GM19468 (cell line): ENCODE measurements around the gene LSM12.

Source experiments
- ATAC-seq: cut with Tn5 transposase; IDR thresholded peaks from one replicate; pipeline ENCODE4 v1.9.1; 2021; ENCODE audit warnings: mild to moderate bottlenecking, moderate library complexity, moderate number of reproducible peaks; ENCODE audit not compliant: unreplicated experiment; ENCODE audit errors: extremely low read depth

The LSM12 gene

DNA sequence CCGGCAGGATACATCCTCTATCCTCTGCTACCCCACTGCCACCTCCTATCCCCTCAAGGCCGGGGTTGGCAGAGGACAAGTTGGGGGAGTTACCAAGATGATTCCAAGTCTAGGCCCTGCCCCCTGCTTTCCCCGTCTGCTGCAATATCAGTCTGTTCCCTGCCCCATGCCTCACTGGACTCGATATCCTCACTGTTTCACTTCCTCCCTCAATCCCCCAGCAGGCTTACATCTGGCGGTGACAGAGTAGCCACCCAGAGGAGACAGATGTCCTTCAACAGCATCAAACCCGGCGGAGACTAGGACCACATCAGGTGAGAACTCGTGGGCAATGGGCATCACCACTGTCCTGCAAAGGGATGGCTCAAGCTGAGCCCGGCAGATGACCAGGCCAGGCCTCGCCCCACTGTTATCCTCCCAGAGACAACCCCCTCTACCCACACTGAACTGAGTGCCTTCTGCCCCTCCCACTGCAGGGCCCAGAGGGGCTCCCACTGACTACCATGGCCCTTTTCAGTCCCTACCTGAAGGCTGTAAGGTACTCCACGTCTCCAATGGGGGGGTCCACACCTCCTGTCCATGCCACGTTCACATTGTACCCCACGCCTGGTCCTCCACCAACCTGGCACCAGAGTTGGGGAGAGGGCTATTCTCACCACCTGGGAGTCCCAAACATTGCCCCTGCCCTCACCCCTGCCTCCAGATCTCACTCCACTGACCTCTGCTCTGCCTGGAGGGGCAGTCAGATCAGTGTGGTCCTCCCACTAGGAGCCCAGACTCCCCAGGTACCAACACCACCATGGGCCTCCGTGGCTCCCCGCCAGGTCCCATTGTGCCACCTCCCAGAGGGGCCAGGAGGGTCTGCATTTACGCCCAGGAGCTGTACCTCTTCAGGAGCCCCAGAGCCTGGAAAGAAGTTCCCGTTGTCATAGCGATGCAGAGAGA lies 13.7 kb upstream of the LSM12 start:
- ATAC-seq, result no peak

DNA sequence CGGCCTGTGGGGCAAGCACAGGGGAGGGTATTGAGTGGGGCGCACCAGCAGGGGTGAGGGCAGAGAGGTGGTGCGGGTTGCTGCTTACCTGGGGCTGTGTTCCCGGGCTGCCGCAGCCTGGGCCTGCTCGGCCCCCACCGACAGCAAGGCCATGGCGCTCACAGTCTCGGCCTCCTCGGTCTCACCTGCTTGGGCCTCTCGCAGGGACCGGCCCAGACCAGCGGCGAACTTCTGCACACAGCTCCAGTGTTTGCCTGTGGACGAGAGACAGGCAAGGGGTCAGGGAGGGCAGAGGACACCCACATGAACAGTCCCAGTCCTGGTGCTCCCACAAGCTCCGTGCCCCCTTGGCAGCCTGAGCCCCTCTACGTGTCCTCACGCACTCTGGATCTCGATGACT lies 11.9 kb upstream of the LSM12 start:
- no peak for ATAC-seq

DNA sequence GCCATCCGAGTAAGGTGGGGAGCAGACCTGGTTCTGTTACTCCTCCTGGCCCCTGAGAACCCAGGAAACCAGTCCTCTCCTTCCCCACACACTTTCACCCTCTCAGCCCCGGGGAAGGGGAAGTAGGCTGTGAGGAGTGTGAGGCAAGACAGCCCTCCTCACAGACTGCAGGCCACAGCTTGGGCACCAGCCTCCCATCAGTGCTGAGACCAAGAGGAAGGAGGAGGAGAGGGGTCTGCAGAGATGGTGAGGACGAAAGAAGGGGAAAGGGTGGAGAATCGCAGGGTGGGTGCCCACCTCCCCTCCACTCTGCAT lies 11.1 kb upstream of the LSM12 start:
- no peak for ATAC-seq

DNA sequence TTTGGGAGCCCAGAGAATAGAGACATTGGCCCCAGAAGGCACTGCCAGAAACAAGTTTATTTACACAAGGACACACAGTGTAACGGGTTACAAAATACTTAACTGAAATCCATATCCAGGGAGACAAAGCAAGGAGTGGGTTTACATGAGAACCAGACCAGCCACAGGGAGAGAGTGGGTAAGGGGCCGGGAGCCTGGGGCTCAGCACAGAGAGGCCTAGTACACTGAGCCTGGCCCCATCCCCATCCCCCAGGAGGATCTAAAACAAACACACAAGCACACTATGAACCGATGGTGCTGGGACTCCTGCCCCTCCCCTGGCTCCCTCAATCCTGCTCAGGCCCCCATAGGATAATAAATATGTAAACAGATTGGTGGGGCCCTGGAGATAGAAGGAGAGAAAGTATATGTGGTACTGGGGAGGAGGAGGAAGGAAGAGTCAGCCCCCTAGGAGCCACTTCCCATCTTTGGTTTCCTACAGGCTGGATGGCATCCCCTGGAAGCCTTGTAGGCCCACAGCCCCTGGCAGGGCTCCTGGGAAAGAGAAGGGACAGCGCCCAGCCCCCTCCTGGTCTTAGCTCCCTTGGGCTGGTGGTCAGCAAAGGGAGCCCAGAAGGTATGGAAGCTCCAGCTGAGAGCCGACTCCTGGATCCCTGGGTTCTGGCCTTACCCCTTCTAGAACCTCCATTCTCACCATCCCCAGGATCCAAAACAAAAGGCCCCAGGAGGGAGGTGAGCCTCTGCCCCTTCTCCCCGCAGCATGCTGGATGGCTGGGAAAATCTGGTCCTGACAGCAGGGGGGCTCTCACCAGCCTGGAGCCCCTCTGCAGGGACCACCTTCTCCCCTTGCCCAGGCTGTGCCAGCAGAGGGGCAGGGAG lies 10.5 kb upstream of the LSM12 start:
- no peak for ATAC-seq

DNA sequence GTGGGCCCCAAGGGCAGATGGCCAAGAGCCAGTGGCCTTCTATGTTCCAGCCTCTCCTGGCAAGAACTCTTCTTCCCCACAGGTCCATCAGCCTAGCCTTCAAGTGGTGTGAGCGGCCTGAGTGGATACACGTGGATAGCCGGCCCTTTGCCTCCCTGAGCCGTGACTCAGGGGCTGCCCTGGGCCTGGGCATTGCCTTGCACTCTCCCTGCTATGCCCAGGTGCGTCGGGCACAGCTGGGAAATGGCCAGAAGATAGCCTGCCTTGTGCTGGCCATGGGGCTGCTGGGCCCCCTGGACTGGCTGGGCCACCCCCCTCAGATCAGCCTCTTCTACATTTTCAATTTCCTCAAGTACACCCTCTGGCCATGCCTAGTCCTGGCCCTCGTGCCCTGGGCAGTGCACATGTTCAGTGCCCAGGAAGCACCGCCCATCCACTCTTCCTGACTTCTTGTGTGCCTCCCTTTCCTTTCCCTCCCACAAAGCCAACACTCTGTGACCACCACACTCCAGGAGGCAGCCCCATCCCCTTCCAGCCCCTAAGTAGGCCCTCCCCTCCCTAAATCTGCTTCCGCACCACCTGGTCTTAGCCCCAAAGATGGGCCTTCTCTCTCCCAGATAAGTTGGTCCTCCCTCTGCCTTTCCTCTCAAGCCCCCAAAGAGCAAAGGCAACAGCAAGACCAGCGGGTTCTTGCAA lies 9.3 kb upstream of the LSM12 start:
- ATAC-seq, result no peak

DNA sequence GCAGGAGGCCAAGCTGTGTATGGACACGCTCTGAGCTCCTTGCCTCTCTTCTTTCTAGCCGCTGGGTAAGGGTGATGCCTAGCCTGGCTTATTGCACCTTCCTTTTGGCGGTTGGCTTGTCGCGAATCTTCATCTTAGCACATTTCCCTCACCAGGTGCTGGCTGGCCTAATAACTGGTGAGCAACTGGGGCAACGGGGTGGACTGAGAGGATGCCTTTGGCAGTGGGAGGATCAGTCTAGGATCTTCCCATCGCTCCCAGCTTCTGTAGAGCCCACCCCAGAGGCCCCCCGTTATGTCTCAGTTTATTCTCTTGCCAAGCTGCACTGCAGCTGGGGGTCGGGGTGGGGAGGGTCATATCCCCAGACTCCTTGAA lies 8.4 kb upstream of the LSM12 start:
- no peak for ATAC-seq

DNA sequence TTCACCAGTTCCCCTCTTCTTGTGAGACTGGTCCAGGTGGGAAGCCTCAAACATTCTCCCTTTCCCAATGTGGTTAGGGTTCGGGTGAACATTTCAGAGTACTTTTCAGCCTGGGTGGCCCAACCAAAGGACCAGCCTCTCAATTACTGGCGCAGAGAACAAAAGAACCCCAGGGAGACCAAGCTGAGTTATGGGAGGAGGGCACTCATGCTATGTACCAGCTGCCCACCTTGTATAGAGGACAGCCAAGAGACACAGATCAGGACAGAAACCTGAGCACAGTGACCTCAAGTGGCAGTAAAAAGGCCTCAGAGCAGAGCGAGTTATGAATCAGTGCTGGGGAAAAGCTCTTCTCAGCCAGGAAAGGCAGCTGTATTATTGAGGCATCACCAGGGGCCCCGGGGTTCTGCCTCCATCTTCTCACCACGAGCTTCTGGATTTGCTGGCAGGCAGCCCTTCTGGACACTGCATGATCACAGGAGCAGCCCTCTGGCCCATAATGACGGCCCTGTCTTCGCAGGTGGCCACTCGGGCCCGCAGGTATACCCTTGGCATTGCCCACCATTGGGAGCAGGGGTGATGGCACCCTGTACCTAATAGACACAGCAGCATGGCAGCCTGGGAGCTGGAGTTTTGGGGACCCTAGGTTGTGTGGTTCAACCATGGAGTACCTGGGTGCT lies 7.9 kb upstream of the LSM12 start:
- no peak for ATAC-seq

DNA sequence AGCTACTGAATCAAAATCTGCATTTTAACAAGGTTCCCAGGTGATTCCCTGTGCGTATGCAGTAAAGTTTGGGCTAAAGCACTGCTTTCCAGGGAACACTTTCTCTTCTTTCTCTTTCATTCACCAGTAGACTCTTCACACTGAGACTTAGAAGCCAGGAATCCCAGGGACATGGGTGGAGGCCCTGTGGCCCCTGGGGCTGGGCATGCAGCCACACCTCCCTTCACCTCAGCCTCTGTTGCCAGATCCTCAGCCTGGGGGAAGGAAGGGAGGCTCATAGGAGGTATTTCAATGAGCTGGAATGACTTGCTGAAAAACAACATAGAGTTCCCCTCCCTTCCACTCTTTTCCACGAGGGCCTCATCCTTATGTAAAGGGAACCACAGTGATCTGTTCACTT lies 5.3 kb upstream of the LSM12 start:
- ATAC-seq, result no peak

DNA sequence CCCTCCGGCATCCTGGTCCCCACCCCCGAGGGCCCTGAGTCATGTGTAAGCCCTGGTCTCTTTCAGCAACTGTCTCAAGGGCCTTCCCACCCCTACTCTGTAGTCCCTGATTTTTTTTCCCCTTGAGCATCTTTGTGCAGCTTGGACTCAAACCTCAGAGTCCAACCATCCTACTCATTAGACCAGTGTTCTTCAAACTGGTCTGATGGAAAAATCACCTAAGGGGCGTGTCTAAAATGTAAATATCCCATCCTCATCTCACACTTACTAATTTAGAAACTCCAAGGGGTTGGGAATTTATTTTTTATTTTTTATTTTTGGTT lies 4.7 kb upstream of the LSM12 start:
- no peak for ATAC-seq

DNA sequence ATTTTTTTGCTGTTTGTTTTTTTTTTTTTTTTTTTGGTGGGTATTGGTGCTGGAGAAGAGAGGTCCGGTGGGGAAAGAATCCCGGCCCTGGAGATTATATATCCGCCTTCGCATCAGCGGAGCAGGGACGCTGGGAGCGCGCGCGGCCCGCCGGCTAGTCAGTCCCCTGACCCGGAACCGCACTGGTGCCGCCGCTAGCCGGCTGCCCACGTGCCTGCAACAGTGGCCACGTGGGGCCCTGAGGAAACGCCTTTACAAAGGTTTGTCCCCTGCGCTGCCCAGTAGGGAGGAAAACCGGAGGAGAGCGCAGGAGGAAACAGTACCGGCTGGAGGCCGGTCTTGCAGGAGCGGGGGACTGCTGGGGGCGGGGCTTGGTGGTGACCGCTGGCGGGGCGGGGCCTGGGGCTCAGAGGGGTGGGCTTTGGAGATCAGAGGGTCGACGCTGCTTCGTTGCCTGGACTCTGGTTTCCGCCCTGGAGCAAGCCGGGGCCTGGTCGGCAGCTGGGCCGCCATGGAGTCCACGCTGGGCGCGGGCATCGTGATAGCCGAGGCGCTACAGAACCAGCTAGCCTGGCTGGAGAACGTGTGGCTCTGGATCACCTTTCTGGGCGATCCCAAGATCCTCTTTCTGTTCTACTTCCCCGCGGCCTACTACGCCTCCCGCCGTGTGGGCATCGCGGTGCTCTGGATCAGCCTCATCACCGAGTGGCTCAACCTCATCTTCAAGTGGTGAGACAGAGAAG lies 4.2 kb upstream of the LSM12 start, which contains the start of gene G6PC3:
G6PC3 (plus strand) TSS at position 281 of the 743 bp plus-strand sequence; CDS start at position 512, 231 bp downstream.
- peak; percentile 36 for ATAC-seq

DNA sequence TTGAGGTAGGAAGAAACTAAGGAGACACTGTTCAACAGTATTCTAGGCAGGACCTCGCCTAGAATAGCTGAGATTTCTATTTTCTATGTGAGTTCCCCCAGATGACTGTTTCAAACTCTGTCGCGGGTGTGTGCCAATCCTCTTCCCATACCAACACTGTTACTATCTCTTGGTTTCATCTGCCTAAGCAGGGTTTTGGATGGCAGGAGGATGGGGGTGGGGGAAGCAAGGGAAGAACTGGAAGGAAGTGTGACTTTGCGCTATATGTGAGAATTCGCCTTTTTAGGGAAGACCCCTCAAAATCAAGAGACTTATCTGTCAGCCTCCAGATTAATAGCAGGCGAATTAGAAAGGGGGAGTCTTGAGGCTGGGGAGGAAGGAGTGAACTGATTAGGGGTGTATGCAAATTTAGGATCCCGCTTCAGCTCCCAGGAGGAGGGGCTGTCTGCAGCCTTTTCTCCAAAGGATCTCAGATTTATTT lies 3.5 kb upstream of the LSM12 start:
- no peak for ATAC-seq

DNA sequence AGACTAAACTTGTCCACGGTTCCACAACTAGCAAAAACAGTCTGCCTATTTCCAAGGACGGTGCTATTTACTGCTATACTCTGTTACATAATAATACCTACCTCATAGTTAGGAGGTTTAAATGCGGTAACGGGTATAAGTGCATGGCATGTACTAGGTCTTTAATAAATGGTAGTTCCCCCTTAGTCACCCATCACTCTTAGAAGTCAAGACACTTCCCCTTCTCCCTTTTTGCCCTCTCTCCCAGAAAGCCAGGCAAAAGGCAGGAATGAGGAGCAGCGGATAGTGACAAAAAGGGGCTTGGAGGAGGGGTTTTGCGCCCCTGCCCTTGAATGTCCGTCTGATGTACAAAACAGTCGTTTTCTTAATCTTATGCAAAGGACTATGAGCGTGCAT lies 1.1 kb upstream of the LSM12 start:
- ATAC-seq, result no peak

DNA sequence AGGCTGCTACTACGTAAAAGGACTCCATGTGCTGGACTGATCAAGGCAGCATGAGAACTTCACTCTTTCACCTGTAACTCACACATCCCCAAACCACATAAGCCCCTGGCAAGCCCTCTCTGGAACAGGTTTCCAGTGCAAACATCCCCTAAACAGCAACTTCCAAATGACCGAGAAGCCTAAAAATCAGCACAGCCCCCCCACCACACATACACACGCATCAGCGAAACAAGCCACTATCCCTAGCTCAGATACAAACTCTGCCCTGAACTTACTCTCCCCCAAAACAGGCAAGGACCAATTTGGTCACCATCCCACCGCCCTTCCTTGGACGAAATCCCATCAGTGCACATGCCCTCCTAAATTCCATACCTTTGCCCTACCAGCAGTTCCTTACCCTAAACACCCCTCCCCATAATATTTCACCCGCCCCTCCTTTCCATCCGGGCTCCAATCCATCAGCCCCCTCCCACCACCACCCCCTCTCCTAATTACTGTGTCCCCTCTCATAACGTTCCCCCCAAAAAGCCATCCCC lies 735 bp downstream of the LSM12 start:
- no peak for ATAC-seq

DNA sequence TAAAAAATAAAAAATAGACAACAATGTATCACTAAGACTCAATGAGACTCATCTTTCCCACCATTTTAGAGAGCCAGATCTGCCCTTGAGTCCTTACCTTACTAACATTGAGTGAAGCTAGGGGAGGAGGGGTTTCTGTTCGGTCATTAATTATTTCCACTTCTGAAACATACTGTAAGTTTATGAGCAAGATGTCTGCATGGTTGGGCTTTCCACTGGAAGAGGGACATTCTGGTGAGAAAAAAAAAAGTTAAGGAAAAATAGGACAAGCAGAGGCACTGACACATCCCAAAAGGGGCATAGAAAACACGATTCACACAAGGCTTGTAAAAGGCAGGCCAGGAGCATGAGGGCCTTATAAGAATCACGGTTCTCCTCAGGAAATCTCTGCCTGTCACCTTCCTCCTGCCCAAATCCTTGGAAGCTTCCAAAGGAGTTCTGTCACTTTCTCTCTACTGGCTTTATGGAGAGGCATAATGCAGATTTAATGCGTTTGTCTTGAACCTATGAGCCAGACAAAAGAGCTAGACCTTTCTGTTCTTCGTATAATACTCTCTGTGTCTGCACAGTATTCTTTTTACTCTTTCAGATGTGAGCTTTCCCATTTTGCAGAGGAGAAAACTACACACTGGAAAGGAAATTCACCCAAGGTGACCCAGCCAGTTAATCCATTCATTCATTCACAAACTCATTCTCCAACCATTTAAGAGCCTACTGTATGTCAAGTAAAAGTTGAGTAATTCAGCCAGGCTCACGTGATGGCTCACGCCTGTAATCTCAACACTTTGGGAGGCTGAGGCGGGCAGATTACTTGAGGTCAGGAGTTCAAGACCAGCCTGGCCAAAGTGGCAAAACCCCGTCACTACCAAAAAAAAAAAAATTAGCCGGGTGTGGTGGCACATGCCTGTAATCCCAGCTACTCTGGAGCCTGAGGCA lies 2.5 kb downstream of the LSM12 start:
- no peak for ATAC-seq

DNA sequence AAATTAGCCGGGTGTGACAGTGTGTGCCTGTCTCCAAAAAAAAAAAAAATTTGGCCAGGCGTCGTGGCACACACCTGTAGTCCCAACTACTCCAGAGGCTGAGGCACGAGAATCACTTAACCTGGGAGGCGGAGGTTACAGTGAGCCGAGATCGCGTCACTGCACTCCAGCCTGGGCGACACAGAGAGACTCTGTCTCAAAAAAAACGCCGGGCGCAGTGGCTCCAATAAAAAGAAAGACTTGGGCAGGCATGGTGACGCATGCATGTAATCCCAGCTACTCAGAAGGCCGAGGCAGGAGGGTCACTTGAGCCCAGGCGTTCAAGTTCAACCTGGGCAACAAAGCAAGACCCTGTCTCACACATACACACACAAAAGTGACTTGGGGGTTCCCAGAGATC lies 3.6 kb downstream of the LSM12 start:
- ATAC-seq, result no peak

DNA sequence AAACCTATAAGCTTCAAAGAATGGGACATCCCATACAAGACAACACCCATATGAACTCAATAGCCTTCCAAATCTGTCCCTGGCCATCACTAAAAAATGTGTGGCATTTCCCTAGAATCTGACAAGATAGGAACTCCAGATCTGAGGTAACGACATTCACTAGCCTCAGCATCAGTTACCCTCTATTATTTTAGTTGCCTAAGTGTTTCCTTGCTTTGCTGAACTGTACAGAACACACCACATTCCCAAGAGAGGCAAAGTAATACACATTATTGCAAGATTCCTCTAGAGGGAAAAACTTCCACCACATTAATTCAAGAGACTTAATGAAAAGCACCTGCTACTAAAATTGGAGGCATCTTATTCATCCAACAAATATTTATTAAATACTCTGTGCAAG lies 5.0 kb downstream of the LSM12 start:
- no peak for ATAC-seq

DNA sequence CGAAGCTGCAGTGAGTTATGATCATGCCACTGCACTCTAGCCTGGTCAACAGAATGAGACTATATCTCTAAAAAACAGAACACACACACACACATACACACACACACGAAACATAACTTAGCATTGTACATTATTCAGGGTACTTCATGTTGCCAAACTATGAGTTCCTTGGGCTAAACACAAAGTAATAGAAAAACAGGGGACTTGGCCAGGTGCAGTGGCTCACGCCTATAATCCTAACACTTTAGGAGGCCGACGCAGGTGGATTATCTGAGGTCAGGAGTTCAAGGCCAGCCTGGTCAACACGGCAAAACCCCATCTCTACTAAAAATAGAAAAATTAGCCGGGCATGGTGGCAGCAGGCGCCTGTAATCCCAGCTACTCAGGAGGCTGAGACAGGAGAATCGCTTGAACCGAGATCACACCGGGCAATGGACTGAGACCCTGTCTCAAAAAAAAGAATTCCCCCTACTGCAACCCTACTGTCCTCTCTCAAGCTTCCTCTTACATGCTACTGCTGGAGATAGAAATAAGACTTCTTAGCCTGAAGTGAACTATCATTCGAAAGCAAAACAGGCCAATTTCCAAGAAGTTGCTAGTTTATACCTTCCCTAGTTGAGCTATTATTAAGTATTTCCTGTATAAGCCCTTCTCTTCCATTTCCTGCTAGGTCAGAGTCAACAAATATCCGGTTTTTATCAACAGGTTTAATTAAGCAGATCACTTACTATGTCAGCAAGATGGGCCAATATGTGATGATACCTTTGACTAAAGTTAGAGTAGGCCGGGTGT lies 7.2 kb downstream of the LSM12 start:
- ATAC-seq, result no peak
